Measurements from ENCODE around the gene FIG4.
"Not testable (repeated sequence)": the region's sequence is repeated elsewhere in the genome, so short reads cannot be mapped to it uniquely, and the experiment has no call there.

Gene FIG4

GRCh38 chr6:109702791-109703190, 11.7 kb downstream of the FIG4 start:
- no peak for DNase-seq (ENCODE audit: low read depth)

- DNase-seq (ENCODE audit: low read depth): peak; percentile 84
These were observed 14.2 kb downstream of the FIG4 start for GRCh38 chr6:109705258-109705657.

GRCh38 chr6:109706513-109706912, 15.4 kb downstream of the FIG4 start:
- no peak for DNase-seq (ENCODE audit: low read depth)

DNA sequence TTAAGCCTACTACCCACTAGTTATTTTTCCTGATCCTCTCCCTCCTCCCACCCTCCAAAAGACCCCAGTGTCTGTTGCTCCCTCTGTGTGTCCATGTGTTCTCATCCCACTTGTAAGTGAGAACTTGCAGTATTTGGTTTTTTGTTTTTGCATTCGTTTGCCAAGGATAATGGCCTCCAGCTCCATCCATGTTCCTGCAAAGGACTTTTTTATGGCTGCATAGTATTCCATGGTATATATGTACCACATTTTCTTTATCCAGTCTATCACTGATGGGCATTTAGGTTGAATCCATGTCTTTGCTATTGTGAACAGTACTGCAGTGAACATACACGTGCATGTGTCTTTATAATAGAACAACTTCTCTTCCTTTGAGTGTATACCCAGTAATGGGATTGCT, 17.0 kb downstream of the FIG4 start:
- not testable (repeated sequence) for DNase-seq (ENCODE audit: low read depth)

DNA sequence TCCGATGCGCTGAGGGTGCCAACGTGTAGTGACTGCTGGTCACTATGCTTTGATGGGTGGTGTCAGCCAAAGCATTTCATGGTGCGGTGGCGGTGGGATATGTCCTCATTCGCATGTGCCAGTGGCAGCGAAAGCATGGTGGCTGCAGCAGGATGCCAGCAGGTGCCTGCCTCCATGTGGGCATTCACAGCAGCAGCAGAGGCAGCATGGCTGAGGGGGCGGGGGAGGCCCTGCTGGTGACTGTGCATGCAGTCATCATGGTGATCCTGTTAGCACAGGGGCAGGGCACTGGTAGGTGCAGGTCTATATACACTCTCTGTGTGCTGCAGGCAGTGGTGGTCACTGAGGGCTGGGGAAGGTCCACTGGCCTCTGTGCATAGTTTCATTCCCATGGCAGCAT, 22.0 kb downstream of the FIG4 start:
- no peak for DNase-seq (ENCODE audit: low read depth)

DNA sequence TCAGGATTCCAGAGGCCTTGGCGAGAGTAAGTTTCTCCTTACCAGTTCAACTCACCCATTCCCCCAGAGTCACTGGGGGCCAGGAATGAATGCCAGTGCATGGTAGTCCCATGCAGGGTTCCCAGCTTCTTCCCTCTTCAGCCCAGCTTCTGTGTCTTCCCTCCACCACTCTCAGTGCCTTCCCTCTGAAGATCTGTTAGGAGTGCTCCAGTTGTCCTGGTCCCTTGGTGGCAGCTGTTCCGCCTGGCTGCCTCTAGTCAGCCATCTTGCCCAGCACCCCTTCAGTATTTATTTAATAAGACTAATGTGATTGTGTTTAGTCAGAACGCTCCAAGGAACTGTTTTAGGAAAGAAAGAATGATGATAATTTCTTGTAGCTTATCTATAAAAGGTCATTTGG, 23.1 kb downstream of the FIG4 start:
- no peak for DNase-seq (ENCODE audit: low read depth)

DNA sequence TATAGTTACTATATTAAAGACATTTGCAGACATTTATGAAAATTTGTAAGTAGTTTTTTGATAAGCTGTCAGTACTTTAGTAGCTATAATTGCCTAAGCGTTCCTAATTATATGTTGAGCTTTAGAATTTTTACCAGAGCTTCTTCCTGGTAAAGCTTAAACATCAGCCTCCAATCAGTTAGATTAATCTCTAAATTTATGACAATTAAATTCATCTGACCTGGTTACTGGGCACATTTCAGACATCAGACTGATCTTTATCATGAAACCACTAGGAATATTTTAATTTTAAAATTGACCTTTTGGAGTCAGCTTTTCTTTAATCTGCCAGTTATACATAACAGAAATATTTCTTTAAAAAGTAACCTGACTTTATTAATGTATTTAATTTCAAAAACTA, 23.5 kb downstream of the FIG4 start:
- DNase-seq (ENCODE audit: low read depth): no peak

DNA sequence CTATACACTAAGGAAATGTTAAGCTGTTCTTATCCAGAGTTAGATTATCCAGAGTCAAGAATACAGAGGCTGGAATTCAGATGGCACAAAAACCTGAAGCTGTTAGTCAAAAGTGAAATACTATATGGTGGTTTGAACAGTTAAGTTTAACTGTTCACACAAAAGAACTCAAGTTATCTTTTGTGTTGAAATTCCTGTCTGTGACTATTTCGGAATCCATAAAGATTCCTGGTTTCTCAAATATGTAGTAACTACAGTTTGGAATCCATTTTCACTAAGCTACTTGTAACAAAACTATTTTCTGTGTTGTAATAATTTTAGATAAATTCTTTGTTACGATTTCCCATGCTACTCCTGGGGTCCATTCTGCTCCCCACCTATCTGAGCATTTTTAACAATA, 24.5 kb downstream of the FIG4 start:
- DNase-seq (ENCODE audit: low read depth): no peak

GRCh38 chr6:109717971-109718370, 26.9 kb downstream of the FIG4 start:
- DNase-seq (ENCODE audit: low read depth): no peak

DNA sequence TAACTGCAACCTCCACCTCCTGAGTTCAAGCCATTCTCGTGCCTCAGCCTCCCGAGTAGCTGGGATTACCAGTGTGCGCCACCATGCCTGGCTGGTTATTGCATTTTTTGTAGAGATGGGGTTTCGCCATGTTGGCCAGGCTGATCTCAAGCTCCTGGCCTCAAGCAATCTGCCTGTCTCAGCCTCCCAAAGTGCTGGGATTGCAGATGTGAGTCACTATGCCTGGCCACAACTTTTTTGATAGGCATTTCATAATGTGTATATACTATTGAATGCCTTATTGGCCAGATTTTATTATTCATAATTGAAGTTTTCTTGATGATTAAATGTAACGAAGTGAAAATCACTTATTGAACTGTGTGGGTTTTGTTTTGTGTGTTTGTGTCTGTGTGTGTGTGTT, 27.9 kb downstream of the FIG4 start:
- peak; percentile 50 for DNase-seq (ENCODE audit: low read depth)

GRCh38 chr6:109720311-109720710, 29.2 kb downstream of the FIG4 start:
- DNase-seq (ENCODE audit: low read depth): no peak

GRCh38 chr6:109722011-109722410, 30.9 kb downstream of the FIG4 start:
- no peak for DNase-seq (ENCODE audit: low read depth)

DNA sequence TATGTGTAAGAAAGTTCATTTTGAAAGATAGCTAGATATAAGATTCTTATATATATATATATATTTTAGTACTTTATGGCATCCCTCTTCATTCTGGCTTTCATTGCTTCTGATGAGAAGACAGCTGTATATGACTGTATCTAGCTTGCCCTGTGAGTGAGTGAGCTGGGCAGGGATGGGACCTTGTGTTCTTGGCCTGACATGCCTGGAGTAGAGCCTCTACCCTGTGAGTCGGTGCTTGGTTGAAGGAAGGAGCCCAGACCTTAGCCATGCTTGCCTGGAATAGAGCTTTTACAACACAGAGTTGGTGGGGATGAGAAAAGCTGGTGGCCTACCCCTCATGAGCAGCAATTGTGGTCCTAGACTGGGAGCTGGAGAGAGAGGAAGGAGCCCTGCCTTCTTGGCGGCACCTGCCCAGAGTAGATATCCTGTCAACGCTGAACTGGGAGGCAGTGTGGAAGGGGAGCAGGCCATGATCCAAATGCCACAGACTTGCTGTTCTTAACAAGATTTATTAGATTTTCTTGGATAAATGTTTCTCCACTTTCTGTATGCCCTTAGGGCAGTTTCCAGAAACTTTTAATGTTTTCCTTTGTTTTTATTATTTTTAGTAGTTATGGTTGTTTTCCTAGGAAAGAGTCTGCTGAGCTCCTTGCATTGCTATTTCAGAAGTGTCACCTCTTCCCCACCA, 31.6 kb downstream of the FIG4 start:
- no peak for DNase-seq (ENCODE audit: low read depth)

GRCh38 chr6:109725250-109725649, 34.2 kb downstream of the FIG4 start:
- DNase-seq (ENCODE audit: low read depth): not testable (repeated sequence)

- DNase-seq (ENCODE audit: low read depth): no peak
These were observed 45.4 kb downstream of the FIG4 start for GRCh38 chr6:109736273-109737025.

DNA sequence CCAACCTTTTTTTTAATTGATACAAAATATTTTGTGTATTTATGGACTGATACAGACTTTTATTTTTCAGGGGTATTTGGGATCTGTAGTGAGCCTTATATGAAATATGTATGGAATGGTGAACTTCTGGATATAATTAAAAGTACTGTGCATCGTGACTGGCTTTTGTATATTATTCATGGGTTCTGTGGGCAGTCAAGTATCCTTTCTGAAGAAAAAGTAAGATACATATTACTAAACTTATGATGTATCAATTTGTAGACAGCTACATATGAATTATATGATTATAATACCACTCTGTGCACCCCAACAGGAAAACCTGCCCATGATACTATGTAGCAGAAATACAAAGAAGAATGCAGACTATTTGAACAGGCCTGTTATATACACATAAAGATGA, 47.2 kb downstream of the FIG4 start:
- no peak for DNase-seq (ENCODE audit: low read depth)

GRCh38 chr6:109738667-109739066, 47.6 kb downstream of the FIG4 start:
- no peak for DNase-seq (ENCODE audit: low read depth)

- DNase-seq (ENCODE audit: low read depth): no peak
These were observed 48.6 kb downstream of the FIG4 start for GRCh38 chr6:109739686-109740085.

- DNase-seq (ENCODE audit: low read depth): no peak
These were observed 49.7 kb downstream of the FIG4 start for GRCh38 chr6:109740787-109741186.

DNA sequence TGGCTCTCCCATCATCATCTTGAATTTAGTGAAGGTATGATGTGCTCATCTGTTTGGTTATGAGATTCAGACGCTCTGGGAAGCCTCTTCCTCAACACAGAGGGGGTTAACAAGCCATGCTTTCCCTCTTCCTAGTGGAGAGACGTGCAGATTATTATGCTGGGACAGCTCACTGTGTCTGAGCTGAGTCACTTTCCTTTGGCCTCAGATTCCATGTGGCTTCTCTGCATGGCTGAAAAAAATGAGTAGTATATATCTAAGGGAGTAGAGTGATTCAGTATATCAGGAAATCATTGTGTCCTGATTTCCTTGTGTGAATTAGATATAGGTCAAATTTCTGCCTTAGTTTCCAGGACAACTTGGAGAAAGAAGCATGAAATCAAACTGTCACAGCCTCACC, 52.6 kb downstream of the FIG4 start:
- peak; percentile 70 for DNase-seq (ENCODE audit: low read depth)

GRCh38 chr6:109744779-109745178, 53.7 kb downstream of the FIG4 start:
- not testable (repeated sequence) for DNase-seq (ENCODE audit: low read depth)

DNA sequence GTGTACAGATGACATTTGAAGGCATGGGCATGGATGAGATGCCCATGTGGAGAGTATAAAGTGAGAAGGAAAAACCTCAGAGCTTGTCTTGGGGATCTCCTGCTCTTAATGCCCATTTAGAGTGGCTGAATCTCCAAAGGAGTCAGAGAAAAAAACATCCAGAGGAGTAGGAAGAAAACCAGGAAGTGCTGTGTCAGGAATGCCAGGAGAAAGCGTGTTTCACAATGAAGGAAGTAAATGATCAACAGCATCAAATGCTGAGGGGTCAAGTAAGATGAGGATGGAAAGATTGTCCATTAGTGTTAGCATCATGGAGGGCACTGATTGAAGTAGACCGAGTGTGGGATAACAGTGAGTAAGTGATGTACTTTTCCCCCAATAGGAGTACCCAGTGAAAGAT, 56.1 kb downstream of the FIG4 start:
- DNase-seq (ENCODE audit: low read depth): no peak

DNA sequence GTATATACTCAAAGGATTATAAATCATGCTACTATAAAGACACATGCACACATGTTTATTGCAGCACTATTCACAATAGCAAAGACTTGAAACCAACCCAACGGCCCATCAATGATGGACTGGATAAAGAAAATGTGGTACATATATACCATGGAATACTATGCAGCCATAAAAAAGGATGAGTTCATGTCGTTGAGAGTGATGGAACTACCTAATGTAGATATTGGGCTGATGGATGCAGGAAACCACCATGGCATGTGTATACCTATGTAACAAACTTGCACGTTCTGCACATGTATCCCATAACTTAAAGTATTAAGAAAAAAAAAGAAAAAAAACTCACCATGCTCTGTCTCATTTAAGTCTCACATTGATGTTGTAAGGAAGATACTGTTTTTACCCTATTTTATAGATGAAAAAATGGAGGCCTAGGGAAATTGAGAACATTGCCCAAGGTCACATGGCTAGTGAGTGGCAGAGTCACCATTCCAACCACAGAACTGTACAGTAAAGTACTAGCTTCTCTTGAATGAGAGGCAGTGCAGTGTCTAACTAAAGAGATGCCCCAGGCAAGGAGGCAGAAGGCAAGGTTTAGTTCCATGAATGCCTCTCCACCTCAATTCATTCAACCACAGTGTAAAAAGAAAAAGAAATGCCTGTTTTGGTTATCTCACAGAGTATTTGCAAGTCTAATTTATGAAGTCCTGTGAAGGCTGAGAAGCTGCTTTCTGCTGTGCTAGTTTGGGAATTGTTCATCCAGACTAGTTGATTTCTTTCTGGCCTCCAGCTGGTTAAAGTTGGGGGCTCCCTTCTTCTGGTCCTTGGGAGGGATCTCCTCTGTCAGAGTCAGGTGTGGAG, 68.2 kb downstream of the FIG4 start:
- DNase-seq (ENCODE audit: low read depth): no peak
